OCI-LY7 (cell line): ENCODE results near the gene ABCC8.

Experiments used
- CTCF ChIP-seq: fragments of 200-600 bp; sonication (generic); conservative IDR thresholded peaks from 2 replicates; pipeline ENCODE4 v1.5.1; 2014; ENCODE audit warnings: mild to moderate bottlenecking, antibody characterized with exemption, low read length, moderate library complexity, mixed read lengths
- EZH2phosphoT487 ChIP-seq: fragments of 200-600 bp; sonication (generic); IDR thresholded peaks from 2 replicates; pipeline ENCODE4 v1.6.1; 2018; ENCODE audit warnings: low read depth, borderline replicate concordance, mild to moderate bottlenecking, mixed run types, antibody characterized with exemption, low read length, moderate library complexity, mixed read lengths

DNA sequence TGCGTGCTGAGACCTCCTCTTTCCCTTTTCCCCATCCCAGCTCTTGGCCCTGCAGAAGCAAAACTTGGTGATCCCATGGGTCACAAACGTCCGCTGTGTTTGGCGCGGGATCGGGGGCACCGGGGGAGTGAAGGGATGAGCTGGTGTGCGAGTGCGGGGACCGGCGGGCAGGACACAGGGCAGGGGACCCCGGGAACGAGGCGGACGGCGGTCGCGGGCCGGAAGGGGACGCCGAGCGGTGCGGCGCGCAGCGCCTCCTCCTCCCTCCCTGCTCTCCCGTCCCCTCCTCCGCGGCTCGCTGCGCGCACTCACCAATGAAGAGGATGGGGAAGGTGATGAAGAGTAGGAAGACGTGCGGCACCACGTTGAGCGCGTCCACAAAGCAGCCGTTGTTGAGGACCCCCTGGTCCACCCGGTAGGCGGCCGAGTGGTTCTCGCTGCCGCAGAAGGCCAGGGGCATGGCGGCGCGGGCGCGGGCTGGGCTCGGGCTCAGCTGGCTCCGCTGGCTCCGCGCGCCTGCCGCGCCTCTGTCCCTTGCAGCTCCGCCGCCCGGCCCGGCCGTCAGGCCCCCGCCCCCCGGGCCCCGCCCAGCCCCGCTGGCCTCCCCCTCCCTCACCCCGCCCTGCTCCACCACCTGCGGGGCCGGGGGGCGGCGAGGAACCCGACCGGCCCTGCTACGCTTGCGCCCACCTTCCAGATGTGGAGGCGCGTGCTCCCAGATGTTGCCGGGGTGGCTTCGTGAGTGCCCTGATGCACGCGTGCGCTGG is at the start of gene ABCC8:
- no peak for TF ChIP-seq EZH2phosphoT487
- TF ChIP-seq CTCF = no peak
